HL-60 (cell line): ENCODE measurements around the gene TOP3A.

Source experiments
- GABPA ChIP-seq: IDR thresholded peaks from 2 replicates; pipeline ENCODE4 v1.6.1; 2012; ENCODE audit warnings: low read depth
- POLR2AphosphoS5 ChIP-seq: IDR thresholded peaks from 2 replicates; pipeline ENCODE4 v1.6.1; 2012; ENCODE audit warnings: low read depth
- SPI1 ChIP-seq: IDR thresholded peaks from 2 replicates; pipeline ENCODE4 v1.6.1; 2012; ENCODE audit warnings: low read depth, mild to moderate bottlenecking, borderline replicate concordance
- TF ChIP-seq, protein P1 (sequence below): IDR thresholded peaks from one replicate; pipeline ENCODE4 v1.5.1; 2011; ENCODE audit warnings: low read length, control low read depth, inconsistent platforms; ENCODE audit not compliant: insufficient read depth
- TF ChIP-seq, protein P2 (sequence below): IDR thresholded peaks from 2 replicates; pipeline ENCODE4 v1.6.1; 2012; ENCODE audit warnings: low read depth; ENCODE audit not compliant: insufficient replicate concordance

DNA sequence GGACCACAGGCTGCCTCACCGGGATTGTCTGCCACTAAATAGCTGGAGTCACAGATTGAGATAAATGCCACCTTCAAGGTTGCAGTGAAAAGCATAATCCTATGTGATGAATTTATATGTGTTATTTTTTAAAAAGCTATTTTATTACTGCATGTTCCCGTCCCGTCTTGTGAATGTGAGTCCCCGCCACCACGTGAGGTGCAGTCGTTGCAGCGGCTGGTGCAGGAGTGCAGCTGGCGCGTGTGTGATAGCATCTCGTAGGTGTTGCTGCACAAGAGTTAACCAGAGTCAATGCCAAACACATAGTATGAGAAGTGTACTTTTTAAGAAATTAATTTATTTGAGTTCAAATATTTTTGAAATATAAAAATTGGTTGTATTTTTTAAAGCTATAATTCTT lies 12.8 kb upstream of the TOP3A start:
- TF ChIP-seq GABPA (no peak), POLR2AphosphoS5 (no peak), SPI1 (no peak)
- TF ChIP-seq, protein P1, sequence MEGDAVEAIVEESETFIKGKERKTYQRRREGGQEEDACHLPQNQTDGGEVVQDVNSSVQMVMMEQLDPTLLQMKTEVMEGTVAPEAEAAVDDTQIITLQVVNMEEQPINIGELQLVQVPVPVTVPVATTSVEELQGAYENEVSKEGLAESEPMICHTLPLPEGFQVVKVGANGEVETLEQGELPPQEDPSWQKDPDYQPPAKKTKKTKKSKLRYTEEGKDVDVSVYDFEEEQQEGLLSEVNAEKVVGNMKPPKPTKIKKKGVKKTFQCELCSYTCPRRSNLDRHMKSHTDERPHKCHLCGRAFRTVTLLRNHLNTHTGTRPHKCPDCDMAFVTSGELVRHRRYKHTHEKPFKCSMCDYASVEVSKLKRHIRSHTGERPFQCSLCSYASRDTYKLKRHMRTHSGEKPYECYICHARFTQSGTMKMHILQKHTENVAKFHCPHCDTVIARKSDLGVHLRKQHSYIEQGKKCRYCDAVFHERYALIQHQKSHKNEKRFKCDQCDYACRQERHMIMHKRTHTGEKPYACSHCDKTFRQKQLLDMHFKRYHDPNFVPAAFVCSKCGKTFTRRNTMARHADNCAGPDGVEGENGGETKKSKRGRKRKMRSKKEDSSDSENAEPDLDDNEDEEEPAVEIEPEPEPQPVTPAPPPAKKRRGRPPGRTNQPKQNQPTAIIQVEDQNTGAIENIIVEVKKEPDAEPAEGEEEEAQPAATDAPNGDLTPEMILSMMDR: no peak
- TF ChIP-seq, protein P2, sequence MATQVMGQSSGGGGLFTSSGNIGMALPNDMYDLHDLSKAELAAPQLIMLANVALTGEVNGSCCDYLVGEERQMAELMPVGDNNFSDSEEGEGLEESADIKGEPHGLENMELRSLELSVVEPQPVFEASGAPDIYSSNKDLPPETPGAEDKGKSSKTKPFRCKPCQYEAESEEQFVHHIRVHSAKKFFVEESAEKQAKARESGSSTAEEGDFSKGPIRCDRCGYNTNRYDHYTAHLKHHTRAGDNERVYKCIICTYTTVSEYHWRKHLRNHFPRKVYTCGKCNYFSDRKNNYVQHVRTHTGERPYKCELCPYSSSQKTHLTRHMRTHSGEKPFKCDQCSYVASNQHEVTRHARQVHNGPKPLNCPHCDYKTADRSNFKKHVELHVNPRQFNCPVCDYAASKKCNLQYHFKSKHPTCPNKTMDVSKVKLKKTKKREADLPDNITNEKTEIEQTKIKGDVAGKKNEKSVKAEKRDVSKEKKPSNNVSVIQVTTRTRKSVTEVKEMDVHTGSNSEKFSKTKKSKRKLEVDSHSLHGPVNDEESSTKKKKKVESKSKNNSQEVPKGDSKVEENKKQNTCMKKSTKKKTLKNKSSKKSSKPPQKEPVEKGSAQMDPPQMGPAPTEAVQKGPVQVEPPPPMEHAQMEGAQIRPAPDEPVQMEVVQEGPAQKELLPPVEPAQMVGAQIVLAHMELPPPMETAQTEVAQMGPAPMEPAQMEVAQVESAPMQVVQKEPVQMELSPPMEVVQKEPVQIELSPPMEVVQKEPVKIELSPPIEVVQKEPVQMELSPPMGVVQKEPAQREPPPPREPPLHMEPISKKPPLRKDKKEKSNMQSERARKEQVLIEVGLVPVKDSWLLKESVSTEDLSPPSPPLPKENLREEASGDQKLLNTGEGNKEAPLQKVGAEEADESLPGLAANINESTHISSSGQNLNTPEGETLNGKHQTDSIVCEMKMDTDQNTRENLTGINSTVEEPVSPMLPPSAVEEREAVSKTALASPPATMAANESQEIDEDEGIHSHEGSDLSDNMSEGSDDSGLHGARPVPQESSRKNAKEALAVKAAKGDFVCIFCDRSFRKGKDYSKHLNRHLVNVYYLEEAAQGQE: no peak
